ENCODE measurements around the gene LPCAT1.

DNA sequence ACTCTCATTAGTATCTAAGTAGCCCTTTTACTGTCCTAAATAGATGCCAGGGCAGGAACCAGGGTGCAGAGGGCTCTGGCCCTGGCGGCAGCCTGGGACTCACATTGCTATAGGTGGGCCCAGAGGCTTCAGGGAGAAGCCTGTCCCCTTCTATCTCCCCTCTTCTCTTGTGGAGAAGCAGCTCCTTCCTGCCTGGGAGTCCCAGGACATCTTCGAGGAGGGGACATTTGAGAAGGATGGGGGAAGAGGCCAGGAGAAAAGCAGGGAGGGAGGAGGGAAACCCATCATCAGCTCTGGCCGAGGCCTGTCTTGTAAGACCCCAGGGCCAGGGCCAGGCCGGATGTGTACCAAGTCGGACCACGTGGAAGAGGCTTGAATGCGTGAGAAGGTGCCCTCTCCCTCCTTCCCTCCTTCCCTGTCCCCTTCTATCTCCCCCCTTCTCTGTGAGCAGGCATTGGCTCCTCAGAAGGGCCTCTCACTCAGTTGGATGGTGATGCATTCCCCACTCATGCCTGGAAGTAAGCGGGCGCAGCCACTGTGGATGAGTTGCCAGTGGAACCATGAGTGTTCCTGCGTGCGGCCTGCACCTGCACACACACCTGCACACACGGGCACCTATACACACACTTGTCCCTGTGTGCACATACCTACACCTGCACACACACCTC lies 20.7 kb upstream of the LPCAT1 start:
- TF ChIP-seq POLR2A (IDR thresholded peaks at IDR 0.05): no peak
- TF ChIP-seq, protein P1, sequence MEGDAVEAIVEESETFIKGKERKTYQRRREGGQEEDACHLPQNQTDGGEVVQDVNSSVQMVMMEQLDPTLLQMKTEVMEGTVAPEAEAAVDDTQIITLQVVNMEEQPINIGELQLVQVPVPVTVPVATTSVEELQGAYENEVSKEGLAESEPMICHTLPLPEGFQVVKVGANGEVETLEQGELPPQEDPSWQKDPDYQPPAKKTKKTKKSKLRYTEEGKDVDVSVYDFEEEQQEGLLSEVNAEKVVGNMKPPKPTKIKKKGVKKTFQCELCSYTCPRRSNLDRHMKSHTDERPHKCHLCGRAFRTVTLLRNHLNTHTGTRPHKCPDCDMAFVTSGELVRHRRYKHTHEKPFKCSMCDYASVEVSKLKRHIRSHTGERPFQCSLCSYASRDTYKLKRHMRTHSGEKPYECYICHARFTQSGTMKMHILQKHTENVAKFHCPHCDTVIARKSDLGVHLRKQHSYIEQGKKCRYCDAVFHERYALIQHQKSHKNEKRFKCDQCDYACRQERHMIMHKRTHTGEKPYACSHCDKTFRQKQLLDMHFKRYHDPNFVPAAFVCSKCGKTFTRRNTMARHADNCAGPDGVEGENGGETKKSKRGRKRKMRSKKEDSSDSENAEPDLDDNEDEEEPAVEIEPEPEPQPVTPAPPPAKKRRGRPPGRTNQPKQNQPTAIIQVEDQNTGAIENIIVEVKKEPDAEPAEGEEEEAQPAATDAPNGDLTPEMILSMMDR (IDR thresholded peaks at IDR 0.05): no peak

Data from stomach (tissue), 4 donors.